HG03460 (cell line): ENCODE measurements around the gene CD79A.
"Not testable (repeated sequence)": the region's sequence is repeated elsewhere in the genome, so short reads cannot be mapped to it uniquely, and the experiment has no call there.

ENCODE experiments used
- ATAC-seq: cut with Tn5 transposase; IDR thresholded peaks from one replicate; pipeline ENCODE4 v1.9.1; 2021; ENCODE audit not compliant: unreplicated experiment

The CD79A gene

DNA sequence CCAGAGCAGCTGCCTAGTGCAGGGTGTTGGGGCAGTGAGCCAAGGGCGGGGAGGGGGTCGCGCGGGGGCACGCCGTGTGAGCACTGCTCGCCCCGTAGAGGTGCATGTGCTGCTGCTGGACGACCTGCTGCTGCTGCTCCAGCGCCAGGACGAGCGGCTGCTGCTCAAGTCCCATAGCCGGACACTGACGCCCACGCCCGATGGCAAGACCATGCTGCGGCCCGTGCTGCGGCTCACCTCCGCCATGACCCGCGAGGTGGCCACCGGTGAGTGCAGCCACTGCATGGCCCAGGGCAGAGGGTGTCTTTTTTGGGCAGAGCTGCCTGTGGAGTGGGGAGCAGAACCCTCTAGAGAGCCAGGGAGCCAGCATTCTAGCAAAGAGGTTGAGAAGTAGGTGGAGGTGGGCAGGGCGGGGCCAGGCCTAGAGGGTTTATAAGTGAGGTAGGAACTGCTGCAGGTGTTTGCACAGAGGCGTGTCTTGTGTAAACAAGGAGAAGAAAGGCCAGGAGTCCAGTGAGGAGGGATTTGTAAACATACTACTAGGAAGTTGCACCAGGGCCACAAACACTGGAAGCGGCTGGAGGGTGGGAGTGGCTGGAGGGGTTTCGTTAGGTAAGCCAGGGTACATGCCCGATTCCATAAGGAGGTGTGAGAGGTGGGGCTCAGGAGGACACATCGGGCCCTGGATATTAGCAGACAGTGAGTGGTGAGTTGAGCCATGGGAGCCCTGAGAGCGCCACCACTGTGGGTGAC is 27.2 kb downstream of the CD79A start:
- ATAC-seq: no peak

DNA sequence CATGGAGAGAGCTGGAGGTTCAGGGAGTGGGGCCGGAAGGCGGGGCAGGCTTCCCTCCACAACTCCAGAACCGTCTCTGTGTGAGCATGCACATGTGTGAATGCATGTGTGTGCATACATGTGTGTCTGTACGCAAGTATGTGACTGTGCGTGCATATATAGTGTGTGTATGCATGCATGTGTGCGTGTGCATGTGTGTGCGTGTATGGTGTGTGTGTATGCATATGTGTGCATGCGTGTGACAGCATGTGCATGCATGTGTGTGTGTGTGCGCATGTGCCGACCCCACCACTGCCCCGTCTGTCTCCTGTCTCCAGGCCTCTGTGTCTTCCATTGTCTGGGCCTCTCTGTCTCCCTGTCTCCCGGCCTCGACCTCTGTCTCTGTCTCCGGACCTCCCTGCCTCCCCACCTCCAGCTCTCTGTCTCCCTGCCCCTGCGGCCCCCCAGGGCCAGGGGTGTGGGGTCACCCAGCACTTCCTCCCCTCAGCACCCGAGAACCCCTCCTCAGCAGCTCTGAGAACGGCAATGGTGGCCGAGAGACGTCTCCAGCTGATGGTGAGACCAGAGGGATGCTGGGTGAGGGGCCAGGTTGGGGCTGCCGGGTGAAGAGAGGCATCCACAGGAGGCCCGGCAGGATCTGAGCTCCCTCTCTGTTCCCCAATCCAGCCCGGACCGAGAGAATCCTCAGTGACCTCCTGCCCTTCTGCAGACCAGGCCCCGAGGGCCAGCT is 28.4 kb downstream of the CD79A start:
- no peak for ATAC-seq

- no peak for ATAC-seq
Observed at GRCh38 chr19:41906271-41906670, 29.2 kb downstream of the CD79A start.

GRCh38 chr19:41906916-41907680 is 30.0 kb downstream of the CD79A start:
- no peak for ATAC-seq

DNA sequence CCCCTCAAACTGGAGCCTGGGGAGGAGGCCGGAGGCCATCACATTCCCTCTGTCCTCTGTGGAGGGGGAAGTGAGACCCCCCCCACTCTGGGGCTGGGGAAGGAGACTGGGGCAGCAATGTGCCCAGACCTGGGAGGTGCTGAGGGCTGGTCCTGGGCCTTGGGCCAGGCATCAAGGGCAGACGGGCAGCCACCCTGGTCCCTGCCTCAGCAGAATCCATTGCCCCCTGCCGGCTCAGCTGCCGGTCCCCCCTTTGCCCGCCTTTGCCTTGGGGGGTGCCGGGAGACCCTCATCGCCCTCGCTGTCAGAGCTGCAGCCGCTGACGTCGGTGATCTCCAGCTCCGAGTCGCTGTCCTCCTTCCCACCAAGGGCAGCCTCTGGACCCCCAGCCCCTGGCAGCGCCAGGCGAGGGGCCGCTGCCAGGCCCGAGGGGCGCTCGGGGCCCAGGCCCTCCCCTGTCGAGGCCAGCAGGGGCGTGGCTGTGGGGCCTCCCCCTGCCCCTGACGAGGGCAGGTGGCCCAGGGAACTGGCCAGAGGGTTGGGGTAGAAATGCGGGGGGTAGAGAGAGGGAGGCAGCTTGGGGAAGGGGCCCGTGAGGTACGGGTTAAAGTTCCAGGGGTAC is 31.0 kb downstream of the CD79A start:
- ATAC-seq: no peak

DNA sequence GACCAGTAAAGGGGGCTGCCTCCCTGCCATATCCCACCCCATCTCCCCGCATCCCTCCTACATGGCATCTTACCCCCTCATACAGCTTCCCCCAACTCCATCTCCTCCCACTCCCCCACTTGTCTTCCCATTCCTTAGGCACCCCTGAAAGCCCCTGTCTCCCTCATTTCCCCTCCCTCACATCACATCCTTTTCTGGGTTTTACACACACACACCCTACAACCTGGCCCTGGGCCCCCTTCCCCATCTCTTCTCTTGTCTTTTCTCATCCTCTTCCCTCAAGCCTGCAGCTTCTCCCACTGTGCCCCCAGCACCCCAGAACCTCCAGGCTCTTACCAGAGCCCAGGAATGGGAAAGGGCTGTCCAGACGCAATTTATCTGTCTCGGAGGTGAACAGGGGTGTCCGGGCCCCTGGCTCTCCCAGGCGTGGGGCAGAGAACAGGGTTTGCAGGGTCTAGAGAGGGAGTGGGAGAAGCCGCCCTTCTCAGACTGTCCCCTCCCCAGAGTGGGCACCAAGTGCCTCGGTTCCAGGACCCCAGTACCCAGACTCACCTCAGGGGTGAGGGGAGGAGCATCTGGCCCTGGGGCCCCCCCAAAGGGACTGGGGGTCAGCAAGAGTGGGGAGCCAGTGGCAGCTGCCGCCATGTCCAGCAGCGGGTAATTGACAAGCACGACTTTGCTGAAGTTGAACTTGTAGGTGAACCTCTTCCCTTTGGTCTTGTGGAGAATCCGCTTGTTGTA is 31.8 kb downstream of the CD79A start:
- no peak for ATAC-seq

DNA sequence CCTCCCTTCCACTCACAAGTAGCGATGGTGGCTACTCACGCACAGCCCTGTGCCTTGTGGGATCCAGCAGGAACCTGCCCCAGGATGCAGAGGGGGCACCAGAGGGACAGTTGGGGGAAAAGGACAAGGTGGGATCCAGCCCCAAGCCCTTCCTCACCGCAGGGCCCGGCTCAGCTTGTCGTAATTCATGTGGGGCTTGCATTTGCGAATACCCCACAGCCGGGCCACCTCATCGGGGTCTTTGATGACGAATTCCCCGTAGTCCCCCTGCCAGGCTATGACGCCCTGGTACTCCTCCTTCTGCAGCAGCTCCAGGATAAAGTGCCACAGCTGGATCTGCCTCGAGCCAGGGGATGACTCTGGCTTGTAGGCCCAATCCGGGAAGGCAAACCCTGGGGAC is 32.6 kb downstream of the CD79A start:
- ATAC-seq: no peak

DNA sequence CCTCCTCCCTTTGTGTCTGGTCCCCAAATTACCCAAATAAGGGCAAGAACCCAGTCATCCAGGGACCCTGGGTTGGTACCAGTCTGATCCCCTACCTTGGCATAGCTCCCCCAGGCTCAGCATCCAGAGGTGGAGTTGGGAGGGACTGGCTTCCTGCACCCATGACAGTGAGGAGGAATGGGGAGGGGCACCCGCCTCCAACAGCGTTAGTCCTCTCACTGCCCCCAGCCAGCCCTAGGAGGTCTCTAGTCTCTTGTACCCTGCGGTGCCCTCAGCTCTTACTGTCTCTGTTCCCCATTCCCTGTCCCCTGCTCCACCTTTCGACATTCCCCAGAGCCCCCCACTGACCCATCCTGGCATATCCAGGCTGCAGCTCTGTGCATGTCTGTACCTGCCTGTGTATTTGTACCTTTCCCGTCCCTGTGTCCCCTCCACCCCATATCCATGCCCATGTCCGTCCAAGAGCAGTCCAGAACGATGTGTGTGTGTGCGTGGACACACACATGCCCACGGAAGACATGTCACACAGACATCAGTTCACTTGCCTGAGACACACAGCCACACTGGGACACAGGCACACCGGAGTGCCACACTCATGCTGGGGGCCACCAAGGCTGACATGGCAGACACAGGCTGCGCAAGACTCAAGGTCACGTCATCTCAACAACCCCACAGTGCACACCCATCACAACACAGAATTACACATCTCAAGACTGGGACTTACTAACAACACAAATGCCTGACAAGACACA is 33.3 kb downstream of the CD79A start:
- no peak for ATAC-seq

GRCh38 chr19:41910992-41911888 is 34.2 kb downstream of the CD79A start:
- ATAC-seq: no peak

GRCh38 chr19:41911889-41912731 is 35.0 kb downstream of the CD79A start:
- ATAC-seq: no peak

- ATAC-seq: no peak
Observed at GRCh38 chr19:41912899-41913537, 35.9 kb downstream of the CD79A start.

DNA sequence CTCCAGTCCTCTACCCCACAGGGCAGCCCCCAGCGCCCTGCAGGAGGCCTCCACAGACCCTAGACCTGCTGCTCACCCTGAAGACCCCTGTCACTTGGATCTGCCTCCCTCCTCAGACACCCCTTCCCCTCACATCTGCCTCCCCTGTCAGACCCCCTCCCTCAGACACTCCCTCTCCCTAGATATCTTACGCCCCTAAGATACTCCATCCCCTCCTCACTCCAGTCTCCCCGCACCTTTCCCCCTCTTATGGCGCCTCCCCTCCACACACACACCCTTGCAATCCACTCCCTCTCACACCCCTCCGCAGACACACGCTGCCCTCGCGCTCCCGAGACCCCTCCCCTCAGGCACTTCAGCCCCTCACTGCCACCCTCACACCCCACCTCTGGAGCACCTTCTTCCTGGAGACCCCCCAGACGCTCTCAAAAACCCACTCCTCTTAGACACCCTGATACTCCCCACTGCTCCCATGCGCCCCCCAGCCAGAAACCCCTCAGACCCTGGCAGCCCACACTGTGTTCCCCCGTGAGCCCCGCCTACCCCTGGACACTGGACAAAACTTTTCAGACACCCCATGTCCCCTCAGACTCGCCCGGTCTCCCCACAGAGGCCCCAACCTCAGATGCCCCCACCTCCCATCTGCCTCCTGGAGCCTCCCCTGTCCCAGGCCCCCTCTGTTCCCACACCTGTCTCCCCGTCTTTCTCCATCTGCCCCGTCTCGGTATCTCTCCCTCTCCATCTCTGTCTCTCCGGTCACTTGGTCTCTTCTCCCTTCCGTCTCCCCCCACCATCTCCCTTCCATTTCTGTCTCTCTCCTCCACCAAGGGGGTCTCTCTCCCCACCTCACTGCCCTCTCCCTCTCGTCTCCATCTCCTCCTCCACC is 36.7 kb downstream of the CD79A start:
- ATAC-seq: no peak

DNA sequence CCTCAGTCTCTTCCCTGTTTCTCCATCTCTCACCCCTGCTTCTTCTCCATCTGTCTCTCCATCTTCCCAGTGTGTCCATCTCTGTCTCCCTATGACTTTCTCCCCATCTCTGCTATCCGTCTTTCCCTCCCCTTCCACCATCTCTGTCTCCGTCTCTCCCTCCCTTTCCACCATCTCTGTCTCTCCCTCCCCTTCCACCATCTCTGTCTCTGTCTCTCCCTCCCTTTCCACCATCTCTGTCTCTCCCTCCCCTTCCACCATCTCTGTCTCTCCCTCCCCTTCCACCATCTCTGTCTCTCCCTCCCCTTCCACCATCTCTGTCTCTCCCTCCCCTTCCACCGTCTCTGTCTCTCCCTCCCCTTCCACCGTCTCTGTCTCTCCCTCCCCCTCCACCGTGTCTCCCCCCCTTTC is 37.4 kb downstream of the CD79A start:
- not testable (repeated sequence) for ATAC-seq

GRCh38 chr19:41915021-41915775 is 38.1 kb downstream of the CD79A start:
- ATAC-seq: no peak

- no peak for ATAC-seq
Observed at GRCh38 chr19:41915776-41916414, 38.8 kb downstream of the CD79A start.
